HG02943 (cell line): ENCODE data around the gene MYCBP2.
"Not testable (repeated sequence)": the region's sequence is repeated elsewhere in the genome, so short reads cannot be mapped to it uniquely, and the experiment has no call there.

ENCODE experiments used
- ATAC-seq: cut with Tn5 transposase; IDR thresholded peaks from one replicate; pipeline ENCODE4 v1.9.1; 2021; ENCODE audit warnings: mild to moderate bottlenecking, low read depth, moderate library complexity; ENCODE audit not compliant: unreplicated experiment

MYCBP2 gene

GRCh38 chr13:77300176-77301037 is 26.5 kb downstream of the MYCBP2 start:
- ATAC-seq, result no peak

DNA sequence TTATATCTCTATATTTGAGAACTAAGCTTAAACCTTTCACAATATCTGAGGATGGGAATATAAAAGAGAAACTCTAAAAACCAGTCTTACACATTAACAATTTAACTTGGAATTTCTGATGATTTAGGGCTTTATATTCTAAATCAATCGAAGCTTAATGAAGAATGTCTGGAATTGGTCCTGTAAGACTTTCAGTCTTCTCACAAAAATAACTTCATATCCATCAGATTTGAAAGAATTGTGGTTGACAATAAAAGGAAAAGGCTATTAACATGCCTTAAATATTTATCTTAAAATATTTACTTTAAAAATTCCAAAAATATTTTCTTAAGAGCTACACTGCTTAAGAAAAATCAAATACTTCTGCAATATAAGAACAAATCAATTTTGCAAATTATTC is 27.3 kb downstream of the MYCBP2 start:
- no peak for ATAC-seq

GRCh38 chr13:77298426-77298825 is 28.5 kb downstream of the MYCBP2 start:
- peak; percentile 62 for ATAC-seq

GRCh38 chr13:77291774-77292173 is 35.1 kb downstream of the MYCBP2 start:
- ATAC-seq, result no peak

- no peak for ATAC-seq
Observed at GRCh38 chr13:77290342-77290741, 36.6 kb downstream of the MYCBP2 start.

DNA sequence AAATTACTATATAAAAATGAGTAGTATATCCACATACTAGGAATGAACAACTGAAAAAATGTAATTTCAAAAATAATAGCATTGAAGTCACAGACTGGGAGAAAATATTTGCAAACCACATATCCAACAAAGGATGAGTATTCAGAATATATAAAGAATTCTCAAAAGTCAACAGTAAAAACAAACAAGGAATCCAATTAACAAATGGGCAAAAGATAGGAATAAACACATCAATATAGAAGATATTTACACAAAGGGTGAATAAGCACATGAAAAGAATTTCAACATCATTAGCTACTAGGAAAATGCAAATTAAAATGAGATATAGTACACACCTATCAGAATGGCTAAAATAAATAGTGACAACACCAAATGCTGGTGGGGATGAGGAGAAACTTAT is 37.0 kb downstream of the MYCBP2 start:
- no peak for ATAC-seq

DNA sequence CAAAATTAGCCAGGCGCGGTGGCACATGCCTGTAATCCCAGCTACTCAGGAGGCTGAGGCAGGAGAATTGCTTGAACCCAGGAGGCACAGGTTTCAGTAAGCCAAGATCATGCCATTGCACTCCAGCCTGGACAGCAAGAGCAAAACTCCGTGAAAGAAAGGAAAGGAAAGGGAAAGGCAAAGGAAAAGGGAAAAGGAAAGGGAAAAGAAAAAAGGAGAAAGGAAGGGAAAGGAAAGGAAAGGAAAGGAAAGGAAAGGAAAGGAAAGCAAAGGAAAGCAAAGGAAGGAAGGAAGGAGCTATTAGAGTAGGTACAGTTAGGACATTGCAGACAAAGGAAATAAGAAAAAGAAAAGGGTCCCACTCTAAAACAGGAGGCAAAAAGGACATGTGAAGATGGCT is 41.3 kb downstream of the MYCBP2 start:
- ATAC-seq, result not testable (repeated sequence)

DNA sequence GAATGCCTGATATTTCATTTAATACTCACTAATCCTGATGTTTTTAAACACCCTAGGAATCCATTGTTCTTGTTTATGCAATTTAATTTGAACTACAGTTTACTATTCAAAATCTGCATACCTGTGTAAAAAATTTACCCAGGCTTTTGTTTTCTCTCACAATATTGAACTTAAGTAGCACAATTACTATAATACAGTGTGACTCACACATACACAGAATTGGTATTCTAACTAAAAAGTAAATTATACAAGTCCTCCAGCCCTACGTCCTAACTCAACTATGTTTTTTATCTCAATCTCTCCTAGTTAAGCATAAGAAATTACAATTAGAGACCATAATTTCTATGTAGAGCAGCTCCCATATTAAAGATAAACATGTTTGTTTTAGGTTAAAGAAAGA is 41.8 kb downstream of the MYCBP2 start:
- ATAC-seq, result no peak

DNA sequence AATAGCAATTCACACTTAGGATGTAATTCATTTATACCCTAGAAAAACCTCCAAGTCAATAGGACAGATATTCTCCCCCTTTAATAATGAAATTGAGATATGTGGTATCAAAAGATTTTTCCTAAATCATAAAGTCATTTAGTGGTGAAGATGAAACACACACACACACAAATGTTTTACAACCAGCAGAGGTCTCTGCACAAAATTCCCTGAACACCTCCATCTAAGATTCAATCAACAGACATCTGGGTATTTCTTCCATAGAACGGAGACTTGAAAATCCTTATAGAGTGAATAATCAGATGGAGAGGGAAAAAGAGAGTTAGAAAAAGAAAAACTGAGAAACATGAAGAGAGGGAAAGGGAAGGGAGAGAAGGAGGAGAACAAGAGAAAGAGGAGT is 52.8 kb downstream of the MYCBP2 start:
- no peak for ATAC-seq

DNA sequence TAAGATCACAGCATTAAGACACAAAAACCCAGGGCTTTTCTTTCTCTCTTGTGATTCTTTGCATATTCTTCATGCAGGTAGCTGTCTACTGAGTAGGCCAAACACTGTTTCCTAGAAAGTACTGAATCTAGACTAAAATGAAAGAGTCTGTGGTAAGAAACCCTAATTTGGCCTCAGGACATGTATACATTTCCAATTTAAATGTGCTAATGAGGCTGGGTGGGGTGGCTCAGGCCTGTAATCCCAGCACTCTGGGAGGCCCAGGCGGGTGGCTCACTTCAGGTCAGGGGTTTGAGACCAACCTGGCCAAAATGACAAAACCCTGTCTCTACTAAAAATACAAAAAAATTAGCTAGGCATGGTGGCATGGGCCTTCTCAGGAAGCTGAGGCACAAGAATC is 57.8 kb downstream of the MYCBP2 start:
- no peak for ATAC-seq

GRCh38 chr13:77267362-77267761 is 59.5 kb downstream of the MYCBP2 start:
- no peak for ATAC-seq

DNA sequence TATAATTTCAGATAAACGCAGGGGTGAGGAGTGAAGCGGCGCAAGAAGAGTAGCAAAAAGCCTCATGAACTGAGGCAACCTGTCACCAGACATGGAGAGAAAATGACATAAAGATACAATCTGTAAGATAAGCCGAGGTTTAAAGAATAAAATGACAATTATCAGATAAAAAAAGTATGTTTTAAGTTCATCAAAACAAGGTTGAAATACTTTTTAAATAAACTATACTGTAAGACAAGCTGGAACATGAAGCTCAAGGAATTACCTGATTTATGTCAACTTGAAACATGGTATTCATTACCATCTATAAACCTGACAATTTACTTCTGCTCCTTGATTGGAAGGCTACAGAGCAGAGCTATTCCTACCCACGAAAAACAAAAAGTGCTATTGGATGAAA is 61.6 kb downstream of the MYCBP2 start:
- ATAC-seq, result no peak

GRCh38 chr13:77262198-77262597 is 64.7 kb downstream of the MYCBP2 start:
- no peak for ATAC-seq

DNA sequence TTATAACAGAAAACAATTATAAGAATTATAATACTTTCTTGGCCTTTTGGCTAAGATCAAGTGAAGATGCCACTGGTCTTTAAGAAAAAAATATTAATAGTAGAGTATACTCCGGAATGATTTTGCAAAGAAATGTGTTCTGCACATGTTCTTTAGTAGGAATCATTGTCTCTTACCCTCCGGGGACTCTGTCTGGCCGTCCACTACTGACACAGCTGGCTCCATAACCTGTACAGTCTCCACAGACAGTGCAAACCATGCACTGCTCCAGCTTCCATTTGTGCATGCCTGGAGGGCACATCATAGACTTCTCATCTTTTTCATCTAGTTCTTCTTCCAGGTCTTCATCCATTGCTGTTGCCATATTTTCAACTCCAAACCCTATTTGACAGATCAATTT is 75.9 kb downstream of the MYCBP2 start:
- ATAC-seq, result no peak

- ATAC-seq, result not testable (repeated sequence)
Observed at GRCh38 chr13:77245224-77245623, 81.7 kb downstream of the MYCBP2 start.

- no peak for ATAC-seq
Observed at GRCh38 chr13:77239312-77239711, 87.6 kb downstream of the MYCBP2 start.

DNA sequence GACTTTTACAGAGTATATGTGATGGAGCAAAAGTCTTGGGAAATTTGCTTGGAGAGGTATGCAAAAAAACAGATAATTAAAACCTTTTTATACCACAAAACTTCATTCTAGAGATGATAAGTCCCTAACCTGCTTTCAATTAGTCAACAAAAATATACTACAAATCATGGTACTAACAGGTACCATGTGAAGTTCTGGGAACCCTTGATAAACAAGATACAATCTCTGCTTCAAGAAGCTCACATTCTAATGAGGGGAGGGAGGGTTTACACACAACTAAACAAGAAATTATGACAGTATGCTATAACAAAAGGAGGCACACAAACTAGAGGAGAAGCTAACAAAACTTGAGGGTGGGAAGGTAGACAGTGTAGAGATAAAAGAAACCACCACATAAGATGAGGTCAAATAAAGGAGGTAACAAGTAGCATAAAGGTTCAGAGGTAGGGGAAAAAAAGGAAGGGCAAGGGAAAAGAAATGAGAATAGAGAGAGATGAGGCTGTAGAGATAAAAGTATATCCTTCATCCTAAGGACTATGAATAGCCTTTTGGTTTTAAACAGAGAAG is 91.4 kb downstream of the MYCBP2 start:
- ATAC-seq, result no peak

DNA sequence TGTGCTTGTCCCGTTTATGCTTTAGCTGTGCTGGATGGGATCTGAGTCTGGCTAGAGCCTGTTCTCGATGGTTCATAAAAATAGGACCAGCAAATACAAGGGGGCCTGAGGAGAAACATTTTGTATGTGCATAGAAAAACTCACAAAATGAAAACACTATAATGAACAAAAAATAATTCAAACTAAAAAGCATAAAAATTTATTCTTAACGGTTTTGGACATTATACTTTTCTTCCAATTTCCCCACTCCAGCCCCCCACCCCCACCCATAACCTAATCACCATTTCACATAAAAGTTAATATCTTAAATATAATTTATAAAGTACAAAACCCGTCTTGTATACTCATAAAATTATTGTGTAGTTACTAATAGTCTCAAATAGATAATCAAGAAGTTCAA is 93.7 kb downstream of the MYCBP2 start:
- no peak for ATAC-seq

DNA sequence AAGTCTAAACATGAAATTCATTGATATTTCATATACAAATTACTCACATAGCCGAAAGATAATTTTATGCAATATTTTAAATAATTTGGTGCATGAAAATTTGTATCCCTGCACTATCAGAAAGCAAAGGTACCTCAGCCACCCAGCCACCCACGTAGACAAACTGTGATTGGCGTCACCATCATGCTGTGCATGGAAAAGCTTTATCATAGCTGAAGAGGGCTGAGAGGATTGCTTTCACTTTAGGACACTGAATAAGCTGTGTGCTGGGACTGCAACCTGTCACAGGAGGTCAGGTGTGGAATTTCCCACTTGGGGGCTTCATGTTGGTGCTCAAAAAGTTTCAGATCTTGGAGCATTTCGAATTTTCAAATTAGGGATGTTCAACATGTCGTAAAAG is 96.3 kb downstream of the MYCBP2 start:
- ATAC-seq, result no peak

DNA sequence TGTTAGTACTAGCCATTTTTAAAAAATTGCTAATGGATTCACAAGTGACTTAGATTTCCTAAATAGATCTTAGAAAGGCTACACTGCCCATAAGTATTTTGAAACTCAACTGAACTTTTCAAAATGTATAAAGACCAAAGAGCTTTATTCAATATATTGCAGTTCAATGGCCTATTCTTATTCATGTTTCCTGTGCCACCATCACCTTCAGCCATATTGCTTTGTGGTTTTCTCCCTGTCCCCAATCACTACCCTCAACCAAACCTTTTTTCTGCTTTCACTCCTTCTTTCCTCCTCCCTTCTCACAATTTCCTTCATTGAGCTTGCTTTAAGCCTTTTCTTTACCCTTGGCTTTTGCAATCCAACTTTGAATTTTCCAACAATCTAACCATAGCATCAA is 100.9 kb downstream of the MYCBP2 start:
- ATAC-seq, result no peak

GRCh38 chr13:77222909-77223308 is 104.0 kb downstream of the MYCBP2 start:
- no peak for ATAC-seq

DNA sequence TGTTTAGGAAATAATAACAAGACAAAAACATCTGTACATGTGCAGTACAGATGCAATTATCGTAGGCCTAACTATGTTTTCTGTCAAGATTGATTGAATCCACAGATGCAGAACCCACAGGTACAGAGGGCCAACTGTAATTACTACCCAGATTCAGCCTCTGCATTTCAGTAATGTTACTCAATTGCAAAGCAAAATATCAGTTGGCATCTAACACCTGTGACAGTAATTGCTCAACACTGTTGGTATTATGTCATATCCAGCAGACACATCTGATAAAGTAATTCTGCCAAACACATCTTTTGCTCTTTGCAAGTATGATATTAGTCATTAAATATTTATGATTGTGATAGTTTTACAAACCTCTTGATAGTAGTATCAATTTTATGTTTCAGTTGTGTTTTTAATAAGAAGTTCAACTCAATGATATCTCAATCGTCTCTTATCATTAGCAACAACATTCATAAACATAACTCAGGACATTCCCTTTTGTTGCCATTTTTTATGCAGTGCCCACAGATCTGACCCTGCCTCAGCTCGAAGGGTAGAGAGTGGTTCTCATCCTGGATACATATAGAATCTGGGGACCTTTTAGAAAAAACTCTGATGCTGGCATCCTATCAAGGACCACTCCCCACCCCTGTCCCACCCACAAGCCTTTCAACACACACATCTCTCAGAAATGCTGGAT is 104.7 kb downstream of the MYCBP2 start:
- no peak for ATAC-seq
